Measurements from ENCODE around the gene LHFPL6. TPM values are rescaled to one million over a fixed set of nuclear protein-coding genes. Genes with fewer than 3 reads are reported as not detected.

LHFPL6 gene
- total and polyA plus RNA-seq, 8 donors: 50.5 to 113 (median 80.2) TPM

DNA sequence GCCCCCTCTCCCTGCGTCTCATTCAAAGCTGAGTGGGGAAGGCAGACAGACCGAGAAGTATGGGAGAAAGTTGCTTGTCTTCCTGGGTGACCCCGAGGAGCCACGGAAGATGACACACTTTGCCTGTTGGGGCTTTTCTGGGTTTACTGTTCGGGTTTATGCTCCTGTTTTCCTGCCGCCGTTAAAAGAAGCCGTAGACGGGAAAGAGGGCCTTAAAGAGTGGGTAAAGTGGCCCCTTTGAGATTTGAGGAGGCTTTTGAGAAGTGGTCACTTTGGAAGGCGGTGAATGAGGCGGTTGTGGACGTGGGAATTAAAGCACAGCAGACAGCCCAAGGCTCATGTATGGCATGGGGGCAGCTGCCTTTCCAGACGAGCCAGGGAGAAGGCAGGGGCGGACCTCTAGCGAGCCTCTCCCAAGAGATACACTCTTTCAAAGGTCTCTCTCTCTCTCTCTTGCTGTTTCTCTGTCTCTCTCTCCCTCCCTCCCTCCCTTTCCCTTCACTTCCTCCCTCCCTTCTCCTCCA lies 493 bp upstream of the LHFPL6 start:
- DNase-seq: peak in 2 of 4 donors; percentile 33 to 45
- peaks cover 0 to 32% of the 10 kb centered on the region in 2 donors for H3K27me3 ChIP-seq
- H3K4me3 ChIP-seq: peak overlapping the region; percentile 72 to 83
- peaks cover 5 to 37% of the 10 kb centered on the region in 2 donors for H3K4me1 ChIP-seq
- ATAC-seq: peak; percentile 28
- no peaks in the 10 kb centered on the region for H3K9me3 ChIP-seq
- intact Hi-C loops (cut with DNase I): loop anchor here in 1 of 2 donors (10.0 kb wide), 2 partner anchors 329 to 459 kb away; no protein-coding TSS in a partner anchor
- peak overlapping the region; percentile 87 to 88 for H3K27ac ChIP-seq
- TF ChIP-seq, protein P1, sequence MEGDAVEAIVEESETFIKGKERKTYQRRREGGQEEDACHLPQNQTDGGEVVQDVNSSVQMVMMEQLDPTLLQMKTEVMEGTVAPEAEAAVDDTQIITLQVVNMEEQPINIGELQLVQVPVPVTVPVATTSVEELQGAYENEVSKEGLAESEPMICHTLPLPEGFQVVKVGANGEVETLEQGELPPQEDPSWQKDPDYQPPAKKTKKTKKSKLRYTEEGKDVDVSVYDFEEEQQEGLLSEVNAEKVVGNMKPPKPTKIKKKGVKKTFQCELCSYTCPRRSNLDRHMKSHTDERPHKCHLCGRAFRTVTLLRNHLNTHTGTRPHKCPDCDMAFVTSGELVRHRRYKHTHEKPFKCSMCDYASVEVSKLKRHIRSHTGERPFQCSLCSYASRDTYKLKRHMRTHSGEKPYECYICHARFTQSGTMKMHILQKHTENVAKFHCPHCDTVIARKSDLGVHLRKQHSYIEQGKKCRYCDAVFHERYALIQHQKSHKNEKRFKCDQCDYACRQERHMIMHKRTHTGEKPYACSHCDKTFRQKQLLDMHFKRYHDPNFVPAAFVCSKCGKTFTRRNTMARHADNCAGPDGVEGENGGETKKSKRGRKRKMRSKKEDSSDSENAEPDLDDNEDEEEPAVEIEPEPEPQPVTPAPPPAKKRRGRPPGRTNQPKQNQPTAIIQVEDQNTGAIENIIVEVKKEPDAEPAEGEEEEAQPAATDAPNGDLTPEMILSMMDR (IDR thresholded peaks at IDR 0.05): no peak
- H3K36me3 ChIP-seq: no peaks in the 10 kb centered on the region

DNA sequence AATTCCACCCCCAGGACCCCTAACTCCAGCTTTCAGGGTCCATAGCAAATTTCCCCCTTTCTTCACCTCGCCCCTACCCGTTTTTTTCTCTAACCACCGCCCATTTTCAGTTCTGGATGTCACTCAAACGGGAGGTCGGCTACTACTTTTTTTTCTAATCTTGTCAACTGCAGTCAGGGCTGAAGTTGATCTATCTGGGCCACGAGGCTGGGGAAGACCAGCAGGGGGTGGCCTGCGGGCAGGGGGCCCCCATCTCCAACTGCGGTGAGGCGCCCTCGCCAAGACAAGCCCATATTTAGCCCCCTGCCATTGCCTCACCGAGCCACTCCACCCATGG lies 748 bp downstream of the LHFPL6 start:
- TF ChIP-seq, protein P1 (IDR thresholded peaks at IDR 0.05): no peak
- Histone ChIP-seq H3K36me3 (no peaks in the 10 kb centered on the region), H3K4me3 (peak overlapping the region; percentile 72 to 83), H3K9me3 (no peaks in the 10 kb centered on the region), H3K27me3 (peaks cover 0 to 32% of the 10 kb centered on the region in 2 donors), H3K27ac (peak overlapping the region; percentile 87 to 88), H3K4me1 (peaks cover 5 to 42% of the 10 kb centered on the region in 2 donors)
- intact Hi-C loops (cut with DNase I): loop anchor here in 1 of 2 donors (10.0 kb wide), 2 partner anchors 327 to 457 kb away; no protein-coding TSS in a partner anchor
- ATAC-seq (no peak), DNase-seq (no peak)

DNA sequence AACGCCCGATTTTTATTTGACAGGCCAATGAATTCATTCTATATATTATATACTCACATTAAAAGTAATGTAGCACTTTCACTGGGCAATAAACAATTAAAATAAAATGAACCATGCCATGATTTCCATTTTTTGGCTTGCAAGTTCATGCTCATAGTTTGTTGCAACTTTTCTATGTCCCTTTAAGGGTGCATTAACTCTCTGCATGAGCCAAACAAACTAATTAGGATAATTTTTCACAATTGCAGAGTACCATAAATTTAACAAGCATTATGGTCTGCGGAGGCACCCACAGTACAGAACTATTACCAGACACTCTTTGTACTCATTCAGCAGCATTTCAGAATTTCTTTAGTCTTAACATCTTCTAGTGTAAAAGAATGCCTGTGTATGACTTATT lies 1.4 kb downstream of the LHFPL6 start:
- Histone ChIP-seq H3K27me3 (peaks cover 0 to 32% of the 10 kb centered on the region in 2 donors), H3K36me3 (no peaks in the 10 kb centered on the region), H3K9me3 (no peaks in the 10 kb centered on the region), H3K4me3 (peak overlapping the region; percentile 72 to 83), H3K27ac (no peak overlapping the region), H3K4me1 (peaks cover 5 to 42% of the 10 kb centered on the region in 2 donors)
- DNase-seq (no peak), ATAC-seq (no peak)
- TF ChIP-seq, protein P1 (IDR thresholded peaks at IDR 0.05): no peak
- intact Hi-C loops (cut with DNase I): loop anchor here in 1 of 2 donors (10.0 kb wide), 2 partner anchors 327 to 457 kb away; no protein-coding TSS in a partner anchor

DNA sequence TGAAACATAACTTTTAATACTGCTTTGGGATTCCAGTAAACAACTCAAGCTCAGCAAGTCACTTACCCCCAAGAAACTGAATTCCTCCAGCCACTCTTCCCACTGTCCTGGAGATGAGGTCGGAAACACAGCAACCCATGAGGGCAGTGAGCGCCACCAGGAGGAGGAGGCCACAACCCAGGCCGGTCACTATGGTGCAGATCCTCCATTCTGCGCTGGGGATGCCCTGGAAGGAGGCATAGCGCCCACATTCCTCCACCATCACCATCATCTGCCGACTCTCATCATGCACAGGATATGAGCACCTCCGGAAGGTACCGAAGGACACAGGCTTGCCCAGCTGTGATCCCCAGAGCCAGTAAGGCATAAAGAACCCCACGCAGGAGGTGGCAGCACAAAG lies 2.2 kb downstream of the LHFPL6 start:
- intact Hi-C loops (cut with DNase I): loop anchor here in 1 of 2 donors (10.0 kb wide), 2 partner anchors 326 to 456 kb away; no protein-coding TSS in a partner anchor
- DNase-seq (no peak), ATAC-seq (no peak)
- Histone ChIP-seq H3K27ac (no peak overlapping the region), H3K4me1 (peaks cover 5 to 42% of the 10 kb centered on the region in 2 donors), H3K36me3 (no peaks in the 10 kb centered on the region), H3K9me3 (no peaks in the 10 kb centered on the region), H3K4me3 (peak overlapping the region in 1 of 2 donors; percentile 72), H3K27me3 (peaks cover 0 to 32% of the 10 kb centered on the region in 2 donors)
- TF ChIP-seq, protein P1 (IDR thresholded peaks at IDR 0.05): no peak

DNA sequence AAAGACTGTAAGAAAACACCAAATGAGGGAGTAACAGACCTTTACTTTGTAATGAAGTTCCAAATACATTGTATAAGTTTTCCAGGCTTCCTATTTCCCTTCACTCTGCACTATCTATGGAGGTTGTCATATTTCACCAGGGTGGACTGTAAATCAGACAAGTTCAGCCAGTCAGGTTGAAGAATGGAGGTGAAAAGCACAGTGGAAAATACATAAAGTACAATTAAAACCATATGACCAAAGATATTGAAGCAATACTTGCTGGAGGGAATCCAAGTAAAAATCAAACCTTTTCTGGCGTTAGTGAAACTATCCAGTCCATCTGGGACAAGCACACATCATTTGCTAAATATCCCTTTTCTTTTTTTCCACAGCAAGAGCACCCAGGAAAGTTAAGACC lies 3.2 kb downstream of the LHFPL6 start:
- ATAC-seq: no peak

More for the DNA sequence above, 3.2 kb downstream of the LHFPL6 start:
- H3K27me3 ChIP-seq: peaks cover 0 to 32% of the 10 kb centered on the region in 2 donors
- H3K4me3 ChIP-seq: peak overlapping the region in 1 of 2 donors; percentile 72
- H3K27ac ChIP-seq: no peak overlapping the region
- intact Hi-C loops (cut with DNase I): loop anchor here in 1 of 2 donors (10.0 kb wide), 2 partner anchors 325 to 455 kb away; no protein-coding TSS in a partner anchor
- peaks cover 5 to 42% of the 10 kb centered on the region in 2 donors for H3K4me1 ChIP-seq
- H3K36me3 ChIP-seq: no peaks in the 10 kb centered on the region
- TF ChIP-seq, protein P1 (IDR thresholded peaks at IDR 0.05): no peak
- DNase-seq: no peak
- no peaks in the 10 kb centered on the region for H3K9me3 ChIP-seq
